Upper lobe of right lung (tissue), 1 donor: ENCODE results near the gene VIM. TPM values are rescaled to one million over a fixed set of nuclear protein-coding genes. Genes with fewer than 3 reads are reported as not detected.

Experiments
- ATAC-seq: fragments of 200-7000 bp; cut with Tn5 transposase; one replicate; pipeline ENCODE4 v1.9.1; 2020; ENCODE audit warnings: mild to moderate bottlenecking, moderate library complexity
- DNase-seq: peaks from one replicate; pipeline ENCODE4 v3.0.0-alpha.2; 2020
- H3K27ac ChIP-seq: fragments of 200-600 bp; one replicate; pipeline ENCODE4 v1.8.0; 2022
- H3K27me3 ChIP-seq: fragments of 200-600 bp; one replicate; pipeline ENCODE4 v1.8.0; 2022; ENCODE audit warnings: mild to moderate bottlenecking
- H3K36me3 ChIP-seq: fragments of 200-600 bp; one replicate; pipeline ENCODE4 v1.8.0; 2022
- H3K4me1 ChIP-seq: fragments of 200-600 bp; one replicate; pipeline ENCODE4 v1.8.0; 2022
- H3K4me3 ChIP-seq: fragments of 200-600 bp; one replicate; pipeline ENCODE4 v1.8.0; 2022; ENCODE audit warnings: mild to moderate bottlenecking
- H3K9me3 ChIP-seq: fragments of 200-600 bp; one replicate; pipeline ENCODE4 v1.8.0; 2022
- intact Hi-C: fragments of 100-400 bp; cut with DNase I; formaldehyde crosslinking; loops from one replicate; pipeline ENCODE4 v1.11.0; 2022
- total RNA-seq: library from RNA; stranded (reverse); fragmentation: NEBNext Ultra II Directional; extraction: Animal tissue kit (Norgen Biotek cat#: 25700); gene quantifications from one replicate; pipeline ENCODE4 v1.2.1, GENCODE V29; 2021
- TF ChIP-seq, protein P1 (sequence below): fragments of 200-600 bp; IDR thresholded peaks from one replicate; pipeline ENCODE4 v1.8.0; 2022; ENCODE audit warnings: antibody characterized with exemption
- donor health status: DM: no; HTN: yes; CAD: no; lungs with severe emphysema.

VIM gene
- total RNA-seq, 1 donor from 2014 or later = 1,272 TPM

DNA sequence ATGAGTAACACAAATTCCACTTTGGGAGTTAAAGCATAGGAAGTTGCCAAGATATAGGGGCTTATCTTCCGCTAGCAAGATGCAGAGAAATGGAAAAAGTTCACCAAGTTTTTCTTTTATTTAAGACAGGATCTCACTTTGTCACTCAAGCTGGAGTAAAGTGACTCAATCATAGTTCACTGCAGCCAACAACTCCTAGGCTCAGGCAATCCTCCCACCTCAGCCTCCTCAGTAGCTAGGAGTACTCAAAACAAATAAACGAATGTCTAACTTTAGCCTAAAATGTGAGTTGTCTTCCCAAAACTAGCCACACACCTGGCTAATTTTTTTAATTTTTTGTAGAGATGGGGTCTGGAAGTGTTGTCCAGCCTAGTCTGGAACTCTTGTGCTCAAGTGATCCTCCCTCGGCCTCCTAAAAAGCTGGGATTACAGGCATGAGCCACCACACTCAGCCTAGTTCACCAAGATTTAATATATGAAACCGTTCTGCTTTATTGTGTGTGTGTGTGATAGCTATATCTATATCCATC is 9.9 kb downstream of the VIM start:
- Histone ChIP-seq H3K36me3 (peaks cover 53% of the 10 kb centered on the region), H3K27me3 (no peaks in the 10 kb centered on the region), H3K4me3 (no peak overlapping the region), H3K27ac (peak overlapping the region; percentile 13), H3K4me1 (peaks cover 24% of the 10 kb centered on the region), H3K9me3 (no peaks in the 10 kb centered on the region)
- no peak for ATAC-seq
- intact Hi-C loops = no loop called here
- no peak for DNase-seq
- TF ChIP-seq, protein P1, sequence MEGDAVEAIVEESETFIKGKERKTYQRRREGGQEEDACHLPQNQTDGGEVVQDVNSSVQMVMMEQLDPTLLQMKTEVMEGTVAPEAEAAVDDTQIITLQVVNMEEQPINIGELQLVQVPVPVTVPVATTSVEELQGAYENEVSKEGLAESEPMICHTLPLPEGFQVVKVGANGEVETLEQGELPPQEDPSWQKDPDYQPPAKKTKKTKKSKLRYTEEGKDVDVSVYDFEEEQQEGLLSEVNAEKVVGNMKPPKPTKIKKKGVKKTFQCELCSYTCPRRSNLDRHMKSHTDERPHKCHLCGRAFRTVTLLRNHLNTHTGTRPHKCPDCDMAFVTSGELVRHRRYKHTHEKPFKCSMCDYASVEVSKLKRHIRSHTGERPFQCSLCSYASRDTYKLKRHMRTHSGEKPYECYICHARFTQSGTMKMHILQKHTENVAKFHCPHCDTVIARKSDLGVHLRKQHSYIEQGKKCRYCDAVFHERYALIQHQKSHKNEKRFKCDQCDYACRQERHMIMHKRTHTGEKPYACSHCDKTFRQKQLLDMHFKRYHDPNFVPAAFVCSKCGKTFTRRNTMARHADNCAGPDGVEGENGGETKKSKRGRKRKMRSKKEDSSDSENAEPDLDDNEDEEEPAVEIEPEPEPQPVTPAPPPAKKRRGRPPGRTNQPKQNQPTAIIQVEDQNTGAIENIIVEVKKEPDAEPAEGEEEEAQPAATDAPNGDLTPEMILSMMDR = no peak

DNA sequence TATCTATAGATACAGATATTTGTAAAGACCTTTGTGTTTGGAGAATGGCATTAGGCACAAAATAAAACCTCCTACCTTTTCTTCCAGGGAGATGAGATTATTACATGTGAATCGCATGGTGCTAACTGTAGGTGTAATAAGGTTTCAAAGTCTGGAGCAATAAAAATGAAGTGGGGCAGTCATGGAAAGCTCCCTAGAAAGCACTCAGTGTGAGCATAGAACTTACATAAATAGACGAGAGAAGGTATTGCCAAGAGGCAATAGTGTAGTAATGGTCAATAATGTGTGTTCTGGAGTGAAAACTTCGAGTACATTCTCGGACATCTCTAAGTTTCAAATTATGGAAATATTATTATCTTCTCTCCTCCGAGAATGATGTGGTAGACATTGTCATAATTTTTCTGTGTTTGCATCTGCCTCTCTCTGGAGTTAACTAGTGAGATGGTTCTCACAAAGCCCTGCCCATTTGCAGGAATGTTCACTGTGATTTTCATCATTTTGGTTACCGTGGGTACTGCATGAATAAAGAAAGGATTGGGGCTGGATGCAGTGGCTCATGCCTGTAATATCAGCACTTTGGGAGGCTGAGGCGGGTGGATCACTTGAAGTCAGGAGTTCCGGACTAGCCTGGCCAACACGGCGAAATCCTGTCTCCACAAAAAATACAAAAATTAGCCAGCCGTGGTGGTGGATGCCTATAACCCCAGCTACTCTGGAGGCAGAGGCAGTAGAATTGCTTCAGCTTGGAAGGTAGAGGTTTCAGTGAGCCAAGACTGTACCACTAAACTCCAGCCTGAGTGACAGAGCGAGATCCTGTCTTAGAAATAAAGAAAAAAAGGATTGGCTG is 10.6 kb downstream of the VIM start:
- Histone ChIP-seq H3K36me3 (peaks cover 46% of the 10 kb centered on the region), H3K27ac (peak overlapping the region; percentile 13), H3K9me3 (no peaks in the 10 kb centered on the region), H3K27me3 (no peaks in the 10 kb centered on the region), H3K4me3 (no peak overlapping the region), H3K4me1 (peaks cover 17% of the 10 kb centered on the region)
- ATAC-seq (peak; percentile 13), DNase-seq (no peak)
- intact Hi-C loops = no loop called here
- TF ChIP-seq, protein P1 = no peak

DNA sequence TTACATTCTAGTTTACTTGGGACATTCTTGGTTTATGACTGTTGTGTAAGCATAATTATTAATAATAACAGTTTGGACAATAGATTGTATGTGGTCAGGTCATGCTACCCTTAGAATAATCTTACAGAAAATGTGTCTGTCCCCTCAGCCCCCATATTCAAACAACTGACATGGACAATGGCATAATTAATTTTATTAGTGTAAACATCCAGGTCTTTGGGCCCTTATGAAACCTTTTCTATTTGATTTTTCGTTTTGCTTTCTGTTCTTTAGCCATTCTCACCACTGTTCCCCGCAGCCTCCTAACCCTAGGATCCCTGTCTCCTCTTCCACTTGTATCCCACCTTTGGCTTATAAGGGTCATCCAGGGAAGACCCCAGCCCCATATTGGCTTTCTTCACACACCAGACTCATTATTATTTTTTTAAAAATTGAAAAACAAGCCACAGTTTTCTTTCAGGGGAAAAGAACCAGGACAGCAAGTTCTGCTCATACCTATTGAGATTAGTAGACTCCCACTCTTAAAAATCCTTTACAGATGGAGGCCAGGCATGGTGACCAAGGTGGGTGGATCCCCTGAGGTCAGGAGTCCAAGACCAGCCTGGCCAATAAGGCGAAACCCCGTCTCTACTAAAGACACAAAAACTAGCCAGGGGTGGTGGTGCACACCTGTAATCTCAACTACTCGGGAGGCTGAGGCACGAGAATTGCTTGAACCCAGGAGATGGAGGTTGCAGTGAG is 11.5 kb downstream of the VIM start:
- no peak overlapping the region for H3K4me3 ChIP-seq
- peaks cover 38% of the 10 kb centered on the region for H3K36me3 ChIP-seq
- ATAC-seq (no peak), DNase-seq (no peak)
- TF ChIP-seq, protein P1 = no peak
- no peaks in the 10 kb centered on the region for H3K27me3 ChIP-seq
- peaks cover 9% of the 10 kb centered on the region for H3K4me1 ChIP-seq
- intact Hi-C loops = no loop called here
- no peak overlapping the region for H3K27ac ChIP-seq
- H3K9me3 ChIP-seq = no peaks in the 10 kb centered on the region

DNA sequence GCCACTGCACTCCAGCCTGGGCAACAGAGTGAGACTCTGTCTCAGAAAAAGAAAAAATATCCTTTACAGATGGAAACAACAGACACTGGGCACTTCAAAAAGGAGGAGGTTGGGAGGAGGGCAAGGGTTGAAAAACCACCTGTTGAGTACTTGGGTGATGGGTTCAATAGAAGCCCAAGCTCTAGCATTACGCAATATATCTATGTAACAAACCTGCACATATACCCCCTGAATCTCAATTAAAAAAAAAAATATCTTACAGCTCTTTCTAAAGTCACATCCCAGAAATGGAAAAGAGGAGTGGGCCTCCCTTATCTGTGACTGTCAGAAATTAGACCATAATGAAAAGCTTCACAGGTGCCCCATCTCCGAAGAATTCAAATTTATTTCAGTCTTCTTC is 12.1 kb downstream of the VIM start:
- ATAC-seq = no peak
- Histone ChIP-seq H3K27ac (no peak overlapping the region), H3K36me3 (peaks cover 32% of the 10 kb centered on the region), H3K4me1 (peaks cover 4% of the 10 kb centered on the region), H3K9me3 (no peaks in the 10 kb centered on the region), H3K27me3 (no peaks in the 10 kb centered on the region), H3K4me3 (no peak overlapping the region)
- DNase-seq = no peak
- TF ChIP-seq, protein P1 = no peak
- intact Hi-C loops = no loop called here

DNA sequence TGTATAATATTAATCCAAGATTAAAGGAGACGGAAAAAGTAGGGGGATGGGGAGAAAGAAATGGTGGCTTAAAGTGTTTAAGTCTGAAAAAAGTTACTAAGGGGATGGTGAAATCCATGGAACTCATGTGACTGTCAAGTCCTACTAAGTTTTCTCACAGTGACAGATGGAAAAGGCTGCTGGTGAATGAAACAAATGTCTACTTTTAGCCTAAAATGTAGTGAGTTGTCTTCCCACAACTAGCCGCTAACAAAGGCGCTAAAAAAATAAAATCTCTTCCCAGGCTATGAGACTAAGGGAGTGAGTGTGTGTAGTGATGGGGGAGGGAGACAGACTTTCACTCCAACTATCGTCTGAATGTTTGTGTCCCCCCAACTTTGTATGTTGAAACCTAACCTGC is 12.6 kb downstream of the VIM start:
- no peak for DNase-seq
- no peaks in the 10 kb centered on the region for H3K27me3 ChIP-seq
- peaks cover 27% of the 10 kb centered on the region for H3K36me3 ChIP-seq
- no peak overlapping the region for H3K4me3 ChIP-seq
- intact Hi-C loops = no loop called here
- H3K27ac ChIP-seq = no peak overlapping the region
- no peak for ATAC-seq
- peaks cover 4% of the 10 kb centered on the region for H3K4me1 ChIP-seq
- TF ChIP-seq, protein P1 = no peak
- H3K9me3 ChIP-seq = no peaks in the 10 kb centered on the region
